ENCODE measurements around the gene METRN. TPM values are rescaled to one million over a fixed set of nuclear protein-coding genes. Genes with fewer than 3 reads are reported as not detected.

Gene METRN
- total and polyA plus RNA-seq, 2 of the 4 experiments (the other 2 are of a cell fraction) = 6.1 to 48.2 TPM

DNA sequence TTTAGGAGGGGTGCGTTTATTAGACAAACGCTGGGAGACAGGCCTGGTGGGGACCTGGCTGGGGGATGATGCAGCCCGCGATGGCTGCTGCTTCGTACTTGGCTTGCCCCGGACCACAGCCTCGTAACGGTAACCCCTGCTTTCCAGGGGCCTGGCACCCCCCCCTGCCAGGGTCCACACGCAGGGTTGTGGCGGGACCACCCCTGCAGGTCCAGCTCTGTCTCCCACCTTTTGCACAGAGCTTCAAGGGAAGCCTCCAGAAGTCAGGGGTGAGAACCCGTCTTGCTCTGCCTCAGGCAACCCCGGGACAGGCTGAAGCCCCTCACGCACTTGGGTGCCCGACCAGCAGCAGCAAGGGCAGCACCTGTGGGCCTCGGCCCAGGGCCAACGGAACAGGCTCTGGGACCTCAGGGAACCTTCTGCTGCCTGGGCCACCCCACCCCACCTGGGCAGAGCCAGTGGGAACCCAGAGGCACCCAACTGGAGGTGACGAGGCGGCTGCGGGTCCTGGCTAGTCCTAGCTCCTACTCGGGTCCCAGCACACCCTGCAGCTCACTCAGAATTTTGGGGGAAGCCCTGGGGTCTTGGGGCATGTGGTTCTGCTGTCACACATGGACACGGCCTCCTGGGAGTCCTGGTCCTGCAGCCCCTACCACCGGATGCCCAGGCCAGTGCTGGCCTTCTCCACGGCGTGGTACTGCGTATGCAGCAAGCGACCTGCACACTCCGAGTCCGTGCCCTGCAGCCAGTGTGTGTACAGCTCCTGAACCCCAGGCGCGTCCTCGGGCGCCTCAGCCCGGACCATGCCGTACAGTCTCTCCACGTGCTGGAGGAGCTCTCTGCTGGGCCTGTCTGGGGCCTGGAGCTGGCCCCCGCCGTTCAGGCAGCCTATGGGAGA, 15.1 kb downstream of the METRN start (continued):
- TF ChIP-seq SMC3 (IDR thresholded peaks at IDR 0.05; ENCODE audit: low read depth, low read length) = no peak
- TF ChIP-seq RCOR1 (IDR thresholded peaks at IDR 0.05; ENCODE audit: insufficient replicate concordance, low read length) = no peak
- TF ChIP-seq POLR2A (IDR thresholded peaks at IDR 0.05; ENCODE audit: low read depth, low read length) = no peak
- TF ChIP-seq BHLHE40 (IDR thresholded peaks at IDR 0.05; ENCODE audit: low read depth, low read length) = no peak
- no peak for TF ChIP-seq MAFK (IDR thresholded peaks at IDR 0.05; ENCODE audit: low read depth, low read length)
- TF ChIP-seq, protein P1, sequence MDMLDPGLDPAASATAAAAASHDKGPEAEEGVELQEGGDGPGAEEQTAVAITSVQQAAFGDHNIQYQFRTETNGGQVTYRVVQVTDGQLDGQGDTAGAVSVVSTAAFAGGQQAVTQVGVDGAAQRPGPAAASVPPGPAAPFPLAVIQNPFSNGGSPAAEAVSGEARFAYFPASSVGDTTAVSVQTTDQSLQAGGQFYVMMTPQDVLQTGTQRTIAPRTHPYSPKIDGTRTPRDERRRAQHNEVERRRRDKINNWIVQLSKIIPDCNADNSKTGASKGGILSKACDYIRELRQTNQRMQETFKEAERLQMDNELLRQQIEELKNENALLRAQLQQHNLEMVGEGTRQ (IDR thresholded peaks at IDR 0.05; ENCODE audit: low read depth, low read length) = no peak
